Rectal smooth muscle tissue (tissue), 1 donor: Measurements from ENCODE around the gene ZBTB16.
A peak's percentile ranks its signal among the peaks of the same experiment; 100 is the strongest.

ENCODE experiments used
- H3K27ac ChIP-seq: one replicate; pipeline ENCODE4 v1.7.0; 2013; ENCODE audit warnings: low read depth, low read length, inconsistent platforms
- H3K27me3 ChIP-seq: one replicate; pipeline ENCODE4 v1.7.0; 2013; ENCODE audit warnings: low read length; ENCODE audit not compliant: control insufficient read depth, insufficient read depth
- H3K36me3 ChIP-seq: one replicate; pipeline ENCODE4 v1.7.0; 2013; ENCODE audit warnings: low read length; ENCODE audit not compliant: control insufficient read depth, insufficient read depth
- H3K4me1 ChIP-seq: one replicate; pipeline ENCODE4 v1.7.0; 2013; ENCODE audit warnings: low read length; ENCODE audit not compliant: control insufficient read depth, insufficient read depth
- H3K4me3 ChIP-seq: one replicate; pipeline ENCODE4 v1.7.0; 2013; ENCODE audit warnings: low read length
- H3K9ac ChIP-seq: one replicate; pipeline ENCODE4 v1.7.0; 2013; ENCODE audit warnings: low read length

ZBTB16 gene

DNA sequence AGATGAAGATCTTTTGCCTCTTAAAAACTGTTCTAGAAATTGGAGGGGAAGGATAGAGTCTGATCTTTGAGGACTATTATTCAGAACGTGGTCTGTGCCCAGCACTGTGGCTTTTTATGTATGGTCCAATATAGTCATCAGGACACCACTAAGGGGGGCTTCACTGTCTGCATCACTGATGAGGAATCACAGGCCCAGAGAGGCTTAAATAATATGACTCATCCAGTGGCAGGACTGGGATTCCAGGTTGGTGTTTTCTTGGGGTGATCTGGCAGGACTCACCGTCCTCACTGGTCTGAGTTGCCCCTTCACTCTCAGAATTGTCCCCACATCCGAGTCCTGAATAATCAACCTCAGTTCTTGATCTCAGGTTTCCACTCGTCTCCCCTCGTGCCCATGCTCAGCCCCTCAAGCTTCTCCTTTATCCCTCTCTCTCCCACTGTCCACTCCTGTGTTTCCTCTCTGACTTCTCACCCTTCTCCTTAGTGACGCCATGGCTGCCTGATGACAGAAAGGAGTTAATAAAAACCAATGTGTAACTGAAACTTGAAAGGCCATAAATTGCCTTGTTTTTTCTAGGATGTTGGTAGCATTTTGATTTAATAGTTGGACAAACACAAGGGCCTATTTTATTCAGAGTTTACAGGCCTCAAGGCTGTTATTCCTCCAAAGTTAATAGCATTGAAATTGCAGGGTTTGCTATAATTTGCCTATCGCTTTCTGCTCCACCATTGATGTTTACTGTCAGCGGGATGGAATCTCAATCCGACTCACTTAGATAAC, 141.0 kb downstream of the ZBTB16 start:
- H3K27me3 ChIP-seq, result no peaks in the 10 kb centered on the region
- H3K9ac ChIP-seq, result no peak overlapping the region
- peak overlapping the region; percentile 89 for H3K27ac ChIP-seq
- H3K4me1 ChIP-seq, result peaks cover 43% of the 10 kb centered on the region
- H3K36me3 ChIP-seq, result no peaks in the 10 kb centered on the region
- no peak overlapping the region for H3K4me3 ChIP-seq

DNA sequence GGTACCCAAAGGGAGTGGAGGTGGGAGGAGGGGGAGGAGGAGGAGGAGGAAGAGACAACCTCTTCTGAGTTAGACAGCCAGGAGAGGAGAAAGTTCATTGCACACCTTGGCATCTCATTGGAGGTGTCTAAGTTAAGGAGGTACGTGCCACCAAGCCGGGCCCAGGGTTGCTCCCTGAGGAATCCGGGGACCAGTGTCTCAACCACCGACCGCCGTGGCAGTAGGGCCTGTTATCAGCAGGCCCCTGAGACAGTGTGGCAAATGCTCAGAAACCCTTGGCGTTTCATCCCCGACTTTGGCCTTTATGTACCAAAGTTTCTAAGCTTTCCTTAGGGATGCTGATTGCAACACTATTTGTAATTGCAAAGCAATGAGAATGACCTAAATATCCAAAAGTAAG, 141.7 kb downstream of the ZBTB16 start:
- H3K27me3 ChIP-seq, result no peaks in the 10 kb centered on the region
- no peak overlapping the region for H3K4me3 ChIP-seq
- no peaks in the 10 kb centered on the region for H3K36me3 ChIP-seq
- H3K9ac ChIP-seq, result no peak overlapping the region
- peaks cover 39% of the 10 kb centered on the region for H3K4me1 ChIP-seq
- H3K27ac ChIP-seq, result peak overlapping the region; percentile 89

DNA sequence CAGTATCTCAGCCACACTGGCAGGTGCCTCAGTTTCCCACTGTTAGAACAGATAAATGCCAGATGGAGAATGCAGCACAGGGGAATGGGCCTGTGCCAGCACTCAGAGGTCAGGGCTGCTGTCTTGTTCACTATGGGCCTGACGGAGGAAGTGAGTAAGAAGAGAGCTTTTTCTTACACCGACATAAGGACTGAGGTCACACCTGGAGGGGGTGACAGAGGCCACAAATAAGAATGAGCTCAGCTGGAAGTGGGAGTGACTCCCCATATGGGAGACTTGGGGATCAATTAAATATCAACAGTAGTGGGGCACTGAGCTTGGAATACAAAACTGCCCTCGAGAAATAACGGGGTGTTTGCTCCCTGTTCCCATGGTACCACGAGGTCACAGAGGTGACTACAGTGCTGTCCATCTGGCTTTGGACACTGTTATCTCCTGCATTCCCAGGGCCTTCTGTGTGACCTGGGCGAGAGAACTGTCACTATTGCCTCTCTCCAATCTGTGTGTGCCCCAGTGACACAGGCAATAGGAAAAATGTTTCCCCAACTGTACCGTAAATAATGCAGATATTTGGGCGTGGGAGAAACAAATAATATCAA, 142.6 kb downstream of the ZBTB16 start:
- no peaks in the 10 kb centered on the region for H3K27me3 ChIP-seq
- peaks cover 30% of the 10 kb centered on the region for H3K4me1 ChIP-seq
- no peaks in the 10 kb centered on the region for H3K36me3 ChIP-seq
- H3K9ac ChIP-seq, result no peak overlapping the region
- H3K27ac ChIP-seq, result peak overlapping the region; percentile 25
- no peak overlapping the region for H3K4me3 ChIP-seq

DNA sequence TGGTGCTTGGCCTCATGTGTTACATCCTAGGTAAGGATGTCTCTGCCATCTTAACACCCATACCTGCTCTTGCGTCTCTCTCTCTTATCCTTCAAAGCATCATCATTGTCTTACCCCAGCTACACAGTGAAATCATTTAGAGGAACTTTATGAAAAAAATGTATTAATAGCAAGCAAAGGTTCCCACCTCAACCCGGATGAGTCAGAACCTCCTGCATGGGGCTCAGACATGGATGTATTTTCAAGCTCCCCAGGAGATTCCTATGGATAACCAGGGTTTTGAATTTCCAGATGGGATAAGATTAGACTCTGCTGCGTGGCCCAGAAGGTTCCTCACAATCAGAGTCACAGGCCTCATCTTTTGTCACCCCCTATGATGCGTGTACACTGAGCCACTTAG, 147.6 kb downstream of the ZBTB16 start:
- Histone ChIP-seq H3K4me1 (peaks cover 3% of the 10 kb centered on the region), H3K36me3 (no peaks in the 10 kb centered on the region), H3K4me3 (no peak overlapping the region), H3K27ac (no peak overlapping the region), H3K27me3 (no peaks in the 10 kb centered on the region), H3K9ac (no peak overlapping the region)

DNA sequence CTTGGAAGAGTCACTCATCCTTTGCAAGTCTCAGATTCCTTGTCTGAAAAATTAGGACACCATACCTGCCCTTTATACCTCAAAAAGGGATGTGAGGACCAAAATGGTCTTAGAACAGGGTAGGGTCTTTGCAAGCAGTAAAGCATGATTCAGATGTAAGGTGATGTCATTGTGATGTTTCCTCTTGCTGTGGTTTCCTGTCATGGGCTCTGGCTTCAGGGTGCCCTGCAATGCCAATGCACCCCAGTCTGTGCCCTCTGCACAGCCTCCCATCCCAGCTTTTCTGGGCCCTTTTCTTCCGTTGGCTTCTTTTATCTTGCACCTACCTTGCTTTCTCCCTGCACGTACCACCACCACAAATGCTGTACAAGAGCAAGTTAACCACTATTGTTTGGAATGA, 148.9 kb downstream of the ZBTB16 start:
- Histone ChIP-seq H3K4me1 (no peaks in the 10 kb centered on the region), H3K36me3 (no peaks in the 10 kb centered on the region), H3K27ac (no peak overlapping the region)

DNA sequence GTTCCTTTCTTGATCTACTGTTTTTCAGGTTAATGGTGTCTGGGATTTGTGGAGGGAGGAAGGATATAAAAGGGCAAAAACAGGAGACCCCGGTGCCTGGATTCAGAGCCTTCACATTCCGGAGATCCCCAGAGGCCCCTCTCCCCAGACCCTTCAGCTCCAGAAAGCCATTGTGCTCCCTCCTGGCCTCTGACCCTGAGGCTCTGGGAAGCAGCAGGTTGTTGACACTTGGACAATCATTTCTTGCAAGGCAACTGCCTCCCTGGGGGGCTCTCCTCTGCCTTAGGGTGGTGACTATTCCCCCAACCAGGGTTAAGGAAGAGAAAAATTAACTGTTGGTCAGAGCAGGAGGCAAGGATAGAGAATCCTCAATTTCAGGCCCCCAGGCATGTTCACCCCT, 149.8 kb downstream of the ZBTB16 start:
- H3K4me3 ChIP-seq, result no peak overlapping the region
- no peaks in the 10 kb centered on the region for H3K27me3 ChIP-seq
- H3K27ac ChIP-seq, result no peak overlapping the region
- H3K4me1 ChIP-seq, result no peaks in the 10 kb centered on the region
- no peaks in the 10 kb centered on the region for H3K36me3 ChIP-seq
- no peak overlapping the region for H3K9ac ChIP-seq

More for the DNA sequence above, 148.9 kb downstream of the ZBTB16 start:
- Histone ChIP-seq H3K4me3 (no peak overlapping the region), H3K9ac (no peak overlapping the region), H3K27me3 (no peaks in the 10 kb centered on the region)

DNA sequence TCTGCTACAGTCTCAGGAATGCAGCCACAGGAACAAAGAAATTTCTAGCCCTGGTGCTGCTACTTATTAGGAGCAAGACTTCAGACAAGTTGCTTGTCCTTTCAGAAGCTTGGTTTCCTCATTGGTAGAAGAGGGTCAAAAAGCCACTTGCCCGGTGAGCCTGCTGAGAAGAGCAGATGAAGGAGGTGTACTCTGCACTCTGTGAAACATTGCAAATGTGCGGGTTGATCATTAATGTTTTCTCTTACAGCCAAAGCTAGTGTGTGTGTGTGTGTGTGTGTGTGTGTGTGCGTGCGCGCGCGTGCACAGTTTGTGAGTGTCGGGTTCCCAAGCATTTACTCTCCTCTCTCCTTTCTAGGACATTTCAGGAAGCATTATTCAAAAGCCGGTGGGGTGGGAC, 150.4 kb downstream of the ZBTB16 start:
- Histone ChIP-seq H3K4me3 (no peak overlapping the region), H3K36me3 (no peaks in the 10 kb centered on the region), H3K4me1 (no peaks in the 10 kb centered on the region), H3K27me3 (no peaks in the 10 kb centered on the region), H3K27ac (no peak overlapping the region), H3K9ac (no peak overlapping the region)

DNA sequence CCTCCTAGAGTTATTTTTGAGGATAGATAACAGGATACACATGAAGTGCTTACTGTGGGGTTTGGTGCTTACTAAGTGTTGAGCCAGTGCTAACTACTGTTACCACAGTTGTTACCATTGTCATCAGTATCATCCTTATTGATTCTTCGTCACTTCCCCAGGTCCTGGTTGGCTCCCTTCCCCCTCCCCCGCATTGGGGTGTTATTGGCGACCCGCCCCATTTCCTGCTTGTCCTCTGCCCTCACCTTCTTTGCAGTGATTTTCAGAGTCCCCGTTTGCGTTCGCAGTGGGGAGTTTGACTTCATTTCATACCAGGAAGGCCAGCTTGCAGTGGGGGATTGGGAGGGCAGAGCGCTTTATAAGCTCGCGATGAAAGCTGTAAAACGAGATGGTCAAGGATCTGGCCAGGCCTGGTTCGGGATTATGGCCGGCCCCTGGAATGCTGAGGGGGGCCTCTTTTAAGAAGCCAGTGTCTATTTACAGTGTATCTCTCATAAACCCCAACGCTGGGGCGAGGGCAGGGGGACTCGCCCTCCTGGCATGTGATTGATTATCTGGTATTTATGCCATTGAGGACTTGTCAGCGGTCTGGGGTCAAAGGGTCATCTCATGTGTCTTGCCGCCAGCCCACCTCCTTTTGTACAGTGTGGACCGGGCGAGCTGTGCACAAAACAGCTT, 152.1 kb downstream of the ZBTB16 start:
- no peak overlapping the region for H3K4me3 ChIP-seq
- H3K36me3 ChIP-seq, result no peaks in the 10 kb centered on the region
- no peak overlapping the region for H3K27ac ChIP-seq
- no peaks in the 10 kb centered on the region for H3K4me1 ChIP-seq
- no peak overlapping the region for H3K9ac ChIP-seq
- no peaks in the 10 kb centered on the region for H3K27me3 ChIP-seq

DNA sequence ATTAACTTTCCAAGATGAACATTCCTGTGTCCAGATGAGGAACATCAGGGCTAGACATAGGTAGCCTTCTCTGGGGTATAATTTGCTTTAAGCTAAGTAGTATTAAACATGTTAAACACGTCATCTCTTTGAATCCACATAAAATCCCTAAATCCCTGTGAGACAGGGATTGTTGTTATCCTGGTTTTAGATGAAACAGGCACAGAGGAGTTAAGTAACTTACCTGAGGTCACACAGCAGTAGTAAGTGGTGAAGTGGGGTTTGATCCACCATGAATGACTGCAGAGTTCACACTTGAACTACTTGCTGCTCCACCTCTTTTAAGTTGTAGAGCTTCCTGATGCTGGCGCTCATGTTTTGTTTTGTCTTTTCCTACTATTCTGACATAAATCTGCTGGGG, 154.1 kb downstream of the ZBTB16 start:
- Histone ChIP-seq H3K4me3 (no peak overlapping the region), H3K36me3 (no peaks in the 10 kb centered on the region), H3K27me3 (no peaks in the 10 kb centered on the region), H3K9ac (no peak overlapping the region), H3K4me1 (peaks cover 5% of the 10 kb centered on the region), H3K27ac (no peak overlapping the region)

DNA sequence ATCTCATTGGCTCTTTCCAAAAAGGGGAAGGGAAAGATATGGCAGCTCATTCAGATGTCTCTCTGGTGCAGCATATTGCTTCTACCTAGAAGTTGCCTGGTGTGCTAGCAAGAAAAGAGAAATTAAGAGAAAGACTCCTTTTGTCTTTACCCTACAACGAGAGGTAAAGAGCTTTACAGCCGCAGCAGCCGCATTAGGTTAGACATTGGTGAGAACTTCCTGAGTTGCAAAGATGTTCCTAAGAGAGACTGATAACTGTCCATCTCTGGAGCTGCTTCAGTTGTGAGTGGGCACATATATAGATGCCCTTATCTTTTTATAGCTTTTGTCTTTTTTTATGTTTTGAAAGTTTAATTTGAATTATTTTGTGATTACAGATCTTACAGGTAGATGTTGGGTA, 155.9 kb downstream of the ZBTB16 start:
- Histone ChIP-seq H3K27ac (no peak overlapping the region), H3K4me3 (no peak overlapping the region), H3K27me3 (no peaks in the 10 kb centered on the region), H3K4me1 (peaks cover 10% of the 10 kb centered on the region), H3K9ac (no peak overlapping the region), H3K36me3 (no peaks in the 10 kb centered on the region)

DNA sequence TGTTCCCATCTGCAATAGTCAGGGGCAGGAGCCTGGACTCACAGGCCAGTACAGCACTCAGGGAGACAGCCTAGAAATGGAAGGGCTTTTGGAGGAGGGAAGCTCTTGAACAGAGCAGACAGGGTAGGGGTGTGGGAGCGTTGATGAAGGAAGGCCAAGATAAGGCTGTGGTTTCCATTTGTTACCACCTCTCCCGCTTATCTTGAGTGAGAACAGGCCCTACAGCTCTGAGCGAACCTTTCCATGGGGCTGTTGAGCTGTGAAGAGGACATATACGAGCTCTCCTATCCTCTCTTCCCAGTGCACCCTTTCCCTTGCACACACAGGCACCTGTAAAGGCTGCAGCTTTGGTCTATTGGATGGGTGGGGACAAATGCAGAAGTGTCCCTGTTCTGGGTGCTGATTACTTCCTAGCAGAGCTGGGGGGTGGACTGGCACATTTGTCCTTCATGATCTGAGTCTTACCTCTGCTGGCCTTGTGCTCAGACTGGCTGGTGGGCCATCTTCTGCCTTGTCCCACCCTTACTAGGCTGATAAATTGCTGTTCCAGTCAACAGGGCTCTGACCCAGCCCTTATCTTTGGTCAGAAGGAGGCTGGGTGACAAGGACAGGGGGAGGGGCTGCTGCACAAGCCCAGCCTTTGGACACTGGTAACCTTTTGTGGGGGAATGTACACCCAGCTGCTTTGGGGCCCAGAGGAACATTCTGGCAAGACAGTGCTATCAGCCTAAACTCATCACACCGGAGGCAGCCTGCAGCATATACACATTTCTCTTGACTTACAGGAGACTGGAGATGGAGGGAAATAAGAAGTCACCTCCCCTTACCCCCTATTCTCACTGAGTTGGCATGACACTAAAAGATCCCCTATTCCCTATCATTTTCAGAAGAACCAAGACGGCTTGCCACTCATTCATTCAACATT, 156.6 kb downstream of the ZBTB16 start:
- Histone ChIP-seq H3K27me3 (no peaks in the 10 kb centered on the region), H3K4me3 (no peak overlapping the region), H3K27ac (no peak overlapping the region), H3K9ac (no peak overlapping the region), H3K4me1 (peaks cover 10% of the 10 kb centered on the region), H3K36me3 (no peaks in the 10 kb centered on the region)

DNA sequence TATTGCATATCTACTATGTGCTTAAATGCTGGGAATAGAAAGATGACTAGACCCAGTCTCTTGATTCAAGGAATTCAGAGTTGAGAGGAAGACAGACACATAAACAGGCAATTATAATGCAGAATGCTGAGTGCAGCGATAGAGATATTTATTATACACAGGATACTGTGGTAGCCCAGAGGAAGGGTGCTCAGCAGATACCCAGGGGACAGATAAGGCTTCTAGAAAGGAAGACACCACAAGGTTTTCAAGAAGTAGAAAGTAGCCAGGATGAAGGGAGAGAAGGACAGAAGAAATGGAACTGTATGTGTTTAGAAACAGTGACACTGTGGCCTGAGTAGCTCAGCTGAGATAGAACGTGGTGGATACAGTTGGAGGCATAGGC, 157.3 kb downstream of the ZBTB16 start:
- Histone ChIP-seq H3K4me1 (peaks cover 10% of the 10 kb centered on the region), H3K27me3 (no peaks in the 10 kb centered on the region), H3K9ac (no peak overlapping the region), H3K27ac (no peak overlapping the region), H3K36me3 (no peaks in the 10 kb centered on the region), H3K4me3 (no peak overlapping the region)
